Dermis blood vessel endothelial cell (primary cell): ENCODE data around the gene KEAP1. TPM values are rescaled to one million over a fixed set of nuclear protein-coding genes. Genes with fewer than 3 reads are reported as not detected.
"Not testable (repeated sequence)": the region's sequence is repeated elsewhere in the genome, so short reads cannot be mapped to it uniquely, and the experiment has no call there.

ENCODE experiments used
- DNase-seq: peaks from one replicate; pipeline ENCODE4 v3.0.0; 2010
- total RNA-seq: library from RNA; depleted of rRNA; stranded (reverse); fragments of >200 nt; gene quantifications from 2 replicates; pipeline ENCODE4 v1.2.3, GENCODE V29; 2014

The KEAP1 gene
- 125 and 147 TPM in 2 replicates for total RNA-seq

- DNase-seq, result peak; percentile 53
Measured at GRCh38 chr19:10503002-10503789, at the start of gene KEAP1. Gene KEAP1, minus strand, starts transcription at chr19:10503356. Its CDS starts 3,323 bp downstream, at chr19:10500033.

DNA sequence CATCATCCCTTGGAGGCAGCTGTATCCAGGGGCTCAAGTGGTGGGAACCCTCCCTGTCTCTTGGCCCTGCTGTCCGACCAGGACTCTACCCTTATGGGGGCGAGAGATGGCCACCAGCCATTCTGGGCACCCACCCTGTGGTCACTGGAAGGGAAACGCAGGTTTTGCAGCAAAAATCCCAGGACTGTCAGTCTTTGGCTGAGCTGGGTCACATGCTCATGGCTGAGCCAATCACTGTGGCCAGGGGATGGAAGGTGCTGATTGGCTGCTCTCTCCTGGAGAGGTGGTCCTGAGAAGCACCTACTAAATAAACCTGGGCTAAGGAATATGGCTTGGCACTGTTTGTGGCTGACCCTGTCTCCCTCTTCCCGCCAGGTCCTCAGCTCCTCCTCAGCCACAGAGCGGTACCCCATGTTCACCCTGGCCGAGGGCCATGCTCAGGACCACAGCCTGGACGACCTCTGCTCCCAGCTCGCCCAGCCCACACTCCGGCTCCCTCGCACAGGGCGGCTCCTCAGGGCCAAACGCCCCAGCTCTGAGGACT, 49.4 kb upstream of the KEAP1 start:
- DNase-seq, result peak; percentile 43

DNA sequence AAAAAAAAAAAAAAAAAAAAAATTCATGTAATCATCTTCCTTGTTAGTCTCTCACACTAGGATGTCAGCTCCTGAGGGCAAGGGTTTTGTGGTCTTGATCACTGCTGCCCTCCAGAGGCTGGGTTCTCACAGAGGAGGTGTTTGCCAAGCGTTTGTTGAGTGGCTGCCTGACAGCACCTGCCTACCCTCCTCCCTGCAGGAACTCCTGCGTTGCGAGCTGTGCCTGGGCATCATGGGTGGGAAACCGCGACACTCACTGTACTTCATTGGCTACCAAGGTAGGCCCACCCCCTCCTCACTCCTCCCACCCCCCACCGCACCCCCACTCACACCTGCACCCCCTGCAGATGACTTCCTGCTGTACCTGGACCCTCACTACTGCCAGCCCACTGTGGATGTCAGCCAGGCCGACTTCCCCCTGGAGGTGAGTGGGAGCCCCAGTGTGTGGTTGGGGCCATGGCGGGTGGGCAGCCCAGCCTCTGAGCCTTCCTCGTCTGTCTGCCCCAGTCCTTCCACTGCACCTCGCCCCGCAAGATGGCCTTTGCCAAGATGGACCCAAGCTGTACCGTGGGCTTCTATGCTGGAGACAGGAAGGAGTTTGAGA, 48.6 kb upstream of the KEAP1 start:
- DNase-seq, result peak; percentile 41

GRCh38 chr19:10551006-10551405, 47.9 kb upstream of the KEAP1 start:
- not testable (repeated sequence) for DNase-seq

DNA sequence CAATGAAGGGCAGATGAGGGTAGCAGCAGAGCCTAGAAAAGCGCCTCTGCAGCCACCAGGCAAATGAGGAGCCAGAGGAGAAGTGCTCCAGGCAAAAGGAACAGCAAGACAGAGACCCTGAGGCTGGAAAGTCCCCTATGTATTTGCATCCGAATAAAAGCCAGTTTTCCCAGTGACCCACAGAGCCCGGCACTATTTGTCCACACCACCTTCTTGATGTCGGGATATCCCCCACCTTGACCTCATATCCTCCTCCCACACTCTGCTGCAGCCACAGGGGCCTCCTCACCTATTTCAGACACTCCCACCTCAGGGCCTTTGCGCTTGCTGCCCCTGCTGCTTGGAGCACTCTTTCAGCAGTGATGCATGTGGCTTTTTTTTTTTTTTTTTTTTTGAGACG, 47.2 kb upstream of the KEAP1 start:
- no peak for DNase-seq

GRCh38 chr19:10549733-10550132, 46.6 kb upstream of the KEAP1 start:
- DNase-seq, result no peak

DNA sequence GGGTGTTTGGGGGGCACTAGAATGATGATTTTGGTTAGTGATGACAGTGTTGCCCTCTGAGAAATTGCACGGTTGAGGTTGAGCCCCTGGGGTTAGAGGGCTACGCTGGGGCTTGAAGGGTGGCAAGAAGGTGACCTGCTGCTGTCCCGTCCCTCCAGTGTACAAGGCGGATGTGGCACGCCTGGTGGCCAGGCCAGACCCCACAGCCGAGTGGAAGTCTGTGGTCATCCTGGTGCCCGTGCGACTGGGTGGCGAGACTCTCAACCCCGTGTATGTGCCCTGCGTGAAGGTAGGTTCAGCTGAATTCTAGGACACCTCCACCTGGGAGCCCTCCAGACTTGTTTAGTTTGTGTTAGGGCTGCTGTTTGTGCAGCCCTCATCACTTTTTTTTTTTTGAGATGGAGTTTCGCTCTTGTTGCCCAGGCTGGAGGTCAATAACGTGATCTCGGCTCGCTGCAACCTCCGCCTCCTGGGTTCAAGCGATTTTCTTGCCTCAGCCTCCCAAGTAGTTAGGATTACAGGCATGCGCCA, 45.7 kb upstream of the KEAP1 start:
- no peak for DNase-seq

DNA sequence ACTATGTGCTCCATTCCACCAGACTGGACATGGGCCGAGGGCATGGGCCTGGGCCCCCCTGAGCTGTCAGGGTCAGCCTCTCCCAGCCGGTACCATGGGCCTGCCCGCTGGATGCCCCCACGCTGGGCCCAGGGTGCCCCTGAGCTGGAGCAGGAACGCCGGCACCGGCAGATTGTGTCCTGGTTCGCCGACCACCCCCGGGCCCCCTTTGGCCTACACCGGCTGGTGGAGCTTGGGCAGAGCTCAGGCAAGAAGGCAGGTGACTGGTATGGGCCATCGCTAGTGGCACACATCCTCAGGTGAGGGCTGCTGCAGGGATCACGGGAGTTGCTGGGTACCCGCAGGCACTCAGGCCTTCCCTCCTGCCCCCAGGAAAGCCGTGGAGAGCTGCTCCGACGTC, 43.7 kb upstream of the KEAP1 start:
- DNase-seq, result no peak

- DNase-seq, result no peak
Measured at GRCh38 chr19:10544753-10545251, 41.6 kb upstream of the KEAP1 start.

DNA sequence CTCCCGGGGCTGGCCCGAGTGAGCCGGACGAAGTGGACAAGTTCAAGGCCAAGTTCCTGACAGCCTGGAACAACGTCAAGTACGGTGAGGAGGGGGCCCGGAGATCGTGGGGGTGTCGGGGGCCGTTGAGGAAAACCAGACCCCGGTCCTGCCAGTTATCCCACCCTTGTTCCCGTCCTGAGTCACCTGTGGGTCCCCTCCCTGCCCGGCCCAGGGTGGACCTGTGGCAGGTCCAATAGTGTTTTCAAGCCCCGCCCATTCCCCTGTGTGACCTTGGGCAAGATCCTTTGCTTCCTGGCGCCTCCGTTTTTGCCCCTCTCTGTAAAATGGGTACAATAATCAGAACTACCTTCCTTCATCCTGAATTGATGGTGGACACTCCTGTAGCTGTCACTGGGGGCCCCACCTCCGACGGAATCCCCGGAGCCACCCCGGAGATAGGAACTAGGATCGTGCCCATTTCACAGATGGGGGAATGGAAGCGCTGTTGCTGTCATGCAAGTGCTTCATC, 41.1 kb upstream of the KEAP1 start:
- no peak for DNase-seq

DNA sequence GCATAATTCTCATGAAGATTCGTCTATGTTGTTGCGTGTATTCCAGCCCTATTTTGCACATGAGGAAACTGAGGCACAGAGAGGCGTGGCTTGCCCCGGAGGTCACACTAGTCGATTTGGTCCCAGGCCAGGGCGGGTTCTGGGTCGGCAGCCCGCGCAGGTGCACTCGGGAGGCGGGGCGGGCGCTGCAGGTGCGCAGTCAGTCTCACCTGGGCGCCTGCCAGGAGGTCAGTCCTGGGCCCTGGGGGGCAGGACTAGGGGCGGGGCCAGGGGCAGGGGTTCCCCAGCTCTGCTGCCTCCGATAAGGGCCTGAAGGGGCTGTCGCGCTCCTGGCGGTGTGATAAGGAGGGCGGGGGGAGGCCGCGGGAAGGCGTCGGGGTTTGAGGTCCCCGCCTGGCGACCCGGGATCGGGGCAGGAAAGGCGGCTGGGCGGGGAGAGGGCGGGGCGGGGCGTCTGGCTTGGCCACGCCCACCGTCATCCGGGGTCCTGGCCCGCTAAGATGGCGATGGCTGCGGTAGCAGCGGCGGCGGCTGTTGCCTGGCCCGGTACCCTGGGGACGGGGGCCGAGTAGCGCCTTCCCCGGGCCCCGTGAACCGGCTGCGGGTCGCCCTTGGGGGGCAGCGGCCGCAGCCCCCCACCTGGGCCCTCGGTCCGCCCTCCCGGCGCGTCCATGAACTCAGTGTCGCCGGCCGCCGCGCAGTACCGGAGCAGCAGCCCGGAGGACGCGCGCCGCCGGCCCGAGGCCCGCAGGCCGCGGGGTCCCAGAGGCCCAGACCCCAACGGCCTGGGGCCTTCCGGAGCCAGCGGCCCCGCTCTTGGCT, 40.5 kb upstream of the KEAP1 start, which contains the start of gene ATG4D:
TSS of gene ATG4D (plus strand) at position 485 of the 822 bp plus-strand sequence. CDS start at position 672, 187 bp downstream.
- DNase-seq, result peak; percentile 62

- DNase-seq, result no peak
Measured at GRCh38 chr19:10543059-10543419, 39.9 kb upstream of the KEAP1 start.

DNA sequence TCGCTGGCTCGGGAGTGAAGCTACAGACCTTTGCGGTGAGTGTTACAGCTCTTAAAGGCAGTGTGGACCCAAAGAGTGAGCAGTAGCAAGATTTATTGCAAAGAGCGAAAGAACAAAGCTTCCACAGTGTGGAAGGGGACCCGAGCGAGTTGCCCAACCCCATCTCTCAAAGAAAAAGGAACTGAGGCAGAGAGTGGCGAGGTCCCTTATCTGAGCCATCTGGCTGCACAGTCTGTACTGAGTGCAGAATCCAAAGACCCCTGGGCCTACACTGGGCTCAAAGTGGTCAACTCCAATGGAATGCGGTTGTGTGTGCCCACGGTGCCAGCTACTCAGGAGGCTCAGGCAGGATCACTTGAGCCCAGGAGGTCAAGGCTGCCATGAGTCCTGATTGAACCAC, 35.9 kb upstream of the KEAP1 start:
- DNase-seq, result not testable (repeated sequence)

GRCh38 chr19:10538204-10538983, 35.2 kb upstream of the KEAP1 start:
- DNase-seq, result no peak

DNA sequence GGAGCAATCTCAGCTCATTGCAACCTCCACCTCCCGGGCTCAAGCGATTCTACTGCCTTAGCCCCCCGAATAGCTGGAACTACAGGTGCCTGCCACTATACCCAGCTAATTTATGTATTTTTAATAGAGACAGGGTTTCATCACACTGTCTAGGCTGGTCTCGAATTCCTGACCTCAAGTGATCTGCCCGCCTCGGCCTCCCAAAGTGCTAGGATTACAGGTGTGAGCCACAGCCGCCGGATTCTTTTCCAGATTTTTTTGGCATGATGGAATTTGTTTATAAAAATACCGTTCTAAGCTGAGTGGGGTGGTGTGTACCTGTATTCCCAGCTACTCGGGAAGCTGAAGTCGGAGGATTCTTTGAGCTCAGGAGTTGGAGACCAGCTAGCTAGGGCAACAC, 34.5 kb upstream of the KEAP1 start:
- DNase-seq, result no peak

GRCh38 chr19:10535613-10536012, 32.5 kb upstream of the KEAP1 start:
- DNase-seq, result no peak

DNA sequence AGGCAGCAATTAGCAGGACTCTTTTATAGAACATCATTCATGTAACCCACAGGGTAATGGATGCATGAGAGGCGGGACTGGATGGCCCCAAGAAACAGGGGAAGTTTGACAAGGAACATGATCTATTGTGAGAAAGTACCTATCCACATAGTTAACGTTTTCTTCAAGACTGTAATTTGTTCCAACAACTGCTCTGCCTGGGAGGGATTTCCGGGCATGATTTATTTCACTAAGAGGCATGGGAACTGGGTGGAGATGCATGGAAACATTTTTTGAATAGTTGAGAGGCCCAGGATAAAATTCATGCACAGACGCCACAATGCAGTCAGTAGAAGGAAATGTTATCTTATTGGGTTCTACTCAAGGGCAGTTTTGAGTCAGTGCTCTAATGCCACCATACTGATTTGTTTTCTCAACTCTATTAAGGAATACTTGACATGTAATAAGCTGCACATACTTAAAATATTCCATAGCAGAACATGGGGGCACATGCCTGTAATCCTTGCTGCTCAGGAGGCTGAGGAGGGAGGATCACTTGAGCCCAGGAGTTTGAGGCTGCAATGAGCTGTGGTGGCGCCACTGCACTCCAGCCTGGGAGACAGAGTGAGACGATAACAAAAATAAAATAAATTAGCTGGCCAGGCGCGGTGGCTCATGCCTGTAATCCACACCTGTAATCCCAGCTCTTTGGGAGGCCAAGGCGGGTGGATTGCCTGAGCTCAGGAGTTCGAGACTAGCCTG, 30.7 kb upstream of the KEAP1 start:
- DNase-seq, result no peak

DNA sequence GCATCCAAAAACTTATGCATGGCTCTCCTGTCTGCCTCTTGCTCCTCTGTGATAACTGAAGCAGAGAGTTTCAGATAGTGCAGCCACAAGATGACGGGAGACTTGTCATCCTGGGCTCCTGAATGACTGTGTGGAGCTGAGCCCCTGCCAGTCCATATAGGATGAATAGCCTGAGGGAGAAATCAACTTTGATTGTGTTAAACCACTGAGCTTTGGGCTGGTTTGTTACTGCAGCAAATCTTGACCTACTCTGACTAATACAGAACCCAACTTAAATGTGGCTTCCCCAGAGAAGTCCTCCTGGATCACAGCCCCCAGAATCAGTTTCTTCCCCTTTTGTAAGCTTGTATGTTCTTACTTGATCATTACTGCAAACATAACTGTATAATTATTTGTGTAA, 29.3 kb upstream of the KEAP1 start:
- no peak for DNase-seq

GRCh38 chr19:10526887-10527286, 23.7 kb upstream of the KEAP1 start:
- DNase-seq, result not testable (repeated sequence)

GRCh38 chr19:10525636-10526035, 22.5 kb upstream of the KEAP1 start:
- DNase-seq, result no peak

DNA sequence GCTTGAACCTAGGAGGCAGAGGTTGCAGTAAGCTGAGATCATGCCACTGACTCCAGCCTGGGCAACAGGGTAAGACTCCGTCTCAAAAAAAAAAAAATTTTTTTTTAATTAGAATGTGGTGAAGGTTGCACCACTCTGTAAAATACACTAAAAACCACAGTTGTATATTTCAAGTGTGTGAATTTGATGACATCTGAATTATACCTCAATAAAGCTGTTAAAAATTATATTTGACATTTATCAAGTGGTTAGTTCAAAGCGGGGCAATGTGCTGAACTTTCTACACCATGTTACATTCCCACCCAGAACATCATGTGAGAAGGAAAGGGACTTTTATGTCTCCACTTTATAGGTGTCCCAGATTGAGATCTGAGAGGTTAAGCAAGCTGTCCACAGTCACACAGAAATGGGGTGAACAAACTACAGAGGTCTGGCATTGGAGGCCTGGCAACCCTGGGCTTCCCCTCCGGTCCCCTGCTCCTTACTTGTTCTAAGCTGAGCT, 20.0 kb upstream of the KEAP1 start:
- DNase-seq, result no peak
